Dermis blood vessel endothelial cell (primary cell): ENCODE data around the gene MMP7. TPM values are rescaled to one million over a fixed set of nuclear protein-coding genes. Genes with fewer than 3 reads are reported as not detected.

ENCODE experiments used
- DNase-seq: peaks from one replicate; pipeline ENCODE4 v3.0.0; 2010
- total RNA-seq: library from RNA; depleted of rRNA; stranded (reverse); fragments of >200 nt; gene quantifications from 2 replicates; pipeline ENCODE4 v1.2.3, GENCODE V29; 2014

MMP7 gene
- total RNA-seq: 3.7 and 9.2 TPM in 2 replicates

GRCh38 chr11:102530558-102530957 is at the start of gene MMP7:
TSS of gene MMP7 (minus strand) at chr11:102530747. CDS start at chr11:102530700, 47 bp downstream.
- peak; percentile 75 for DNase-seq

DNA sequence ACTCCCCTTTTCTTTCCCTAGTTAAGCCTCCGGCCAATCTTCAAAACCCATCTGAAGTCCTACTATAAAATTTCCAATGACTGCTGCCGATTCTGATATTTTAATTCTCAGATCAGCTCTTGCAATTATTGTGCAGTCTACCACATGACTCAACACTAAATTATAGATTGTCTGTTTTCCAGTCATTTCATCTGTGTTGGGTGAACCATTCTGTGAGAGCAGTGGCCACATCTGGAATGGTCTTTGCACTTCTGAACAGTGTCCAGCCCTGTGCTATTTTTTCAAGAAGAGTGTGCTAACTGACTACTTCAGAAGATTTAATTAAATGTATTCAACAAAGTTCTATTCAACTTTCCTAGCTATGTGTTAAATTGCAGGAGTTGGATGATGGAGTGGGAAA is 47.2 kb upstream of the MMP7 start:
- DNase-seq: no peak

DNA sequence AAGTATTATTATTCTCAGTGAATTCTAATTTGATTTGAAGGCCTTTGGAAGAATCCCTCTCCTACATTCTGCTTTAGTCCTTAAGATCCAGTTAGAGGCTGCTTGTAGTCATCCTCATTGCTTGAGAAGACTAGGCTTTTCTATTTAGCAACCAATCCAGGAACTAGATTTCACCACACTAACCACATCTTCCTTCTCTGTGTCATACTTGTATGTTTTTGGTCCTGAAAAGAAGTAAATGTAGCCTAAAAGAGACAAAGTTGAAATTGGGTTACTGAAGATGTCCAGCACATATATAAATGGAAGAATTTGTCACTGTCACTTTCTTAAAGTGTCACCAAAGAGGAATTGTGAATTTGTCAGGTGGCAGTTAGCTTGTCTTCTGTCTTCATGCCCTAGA is 46.6 kb upstream of the MMP7 start:
- no peak for DNase-seq

GRCh38 chr11:102576350-102576749 is 45.8 kb upstream of the MMP7 start:
- peak; percentile 9 for DNase-seq

- DNase-seq: no peak
These were observed 44.5 kb upstream of the MMP7 start for GRCh38 chr11:102575012-102575411.

GRCh38 chr11:102573851-102574250 is 43.3 kb upstream of the MMP7 start:
- DNase-seq: peak; percentile 57

DNA sequence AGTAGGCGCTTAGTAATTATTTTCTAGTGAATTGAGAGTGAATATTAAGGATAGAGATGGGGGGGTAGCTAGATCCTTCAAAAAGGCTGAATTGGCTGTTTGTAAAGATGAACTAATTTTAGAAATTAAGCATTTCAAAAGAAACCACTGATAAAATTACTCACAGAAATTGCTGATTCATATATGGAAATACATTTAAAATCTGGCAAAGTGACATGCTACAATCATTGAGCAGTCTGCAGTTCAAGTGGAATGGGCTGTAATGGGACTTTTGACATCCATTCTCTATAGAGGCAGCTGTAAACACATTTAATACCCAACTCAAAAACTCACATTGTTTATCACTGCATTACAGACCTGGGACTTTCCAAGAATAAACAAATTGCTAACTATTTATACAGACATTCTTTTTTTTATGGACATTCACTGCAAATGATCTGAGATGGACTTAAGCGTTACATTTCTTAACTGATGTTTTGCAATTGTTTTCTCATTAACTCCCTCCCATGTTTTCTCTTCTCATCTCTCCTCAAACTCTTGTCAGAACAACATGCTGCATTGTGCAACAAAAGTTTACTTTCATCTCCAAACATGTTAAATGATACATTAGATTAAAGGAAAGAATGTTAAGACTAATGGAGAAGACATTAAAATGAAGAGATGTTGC is 42.1 kb upstream of the MMP7 start:
- no peak for DNase-seq

- DNase-seq: no peak
These were observed 38.3 kb upstream of the MMP7 start for GRCh38 chr11:102568851-102569250.

DNA sequence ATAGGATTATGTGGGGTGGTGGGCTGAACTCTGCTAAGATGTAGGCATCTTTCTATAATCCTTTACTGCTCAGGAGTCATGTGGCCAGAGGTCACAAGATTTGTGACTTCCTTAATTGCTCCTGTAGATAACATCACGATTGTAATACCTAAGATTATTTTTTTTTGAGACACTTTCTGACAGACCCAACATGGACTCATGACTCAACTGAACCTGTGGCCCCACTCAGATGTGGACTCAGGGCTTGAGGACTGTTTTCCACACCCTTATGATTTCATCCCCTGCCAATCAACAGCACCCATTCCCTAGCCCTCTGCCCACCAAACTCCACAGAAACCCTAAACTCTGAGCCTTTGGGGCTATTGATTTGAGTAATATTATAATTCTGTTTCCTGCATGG is 35.6 kb upstream of the MMP7 start:
- no peak for DNase-seq

GRCh38 chr11:102564110-102564509 is 33.6 kb upstream of the MMP7 start:
- DNase-seq: peak; percentile 64

GRCh38 chr11:102561636-102562035 is 31.1 kb upstream of the MMP7 start:
- DNase-seq: no peak

DNA sequence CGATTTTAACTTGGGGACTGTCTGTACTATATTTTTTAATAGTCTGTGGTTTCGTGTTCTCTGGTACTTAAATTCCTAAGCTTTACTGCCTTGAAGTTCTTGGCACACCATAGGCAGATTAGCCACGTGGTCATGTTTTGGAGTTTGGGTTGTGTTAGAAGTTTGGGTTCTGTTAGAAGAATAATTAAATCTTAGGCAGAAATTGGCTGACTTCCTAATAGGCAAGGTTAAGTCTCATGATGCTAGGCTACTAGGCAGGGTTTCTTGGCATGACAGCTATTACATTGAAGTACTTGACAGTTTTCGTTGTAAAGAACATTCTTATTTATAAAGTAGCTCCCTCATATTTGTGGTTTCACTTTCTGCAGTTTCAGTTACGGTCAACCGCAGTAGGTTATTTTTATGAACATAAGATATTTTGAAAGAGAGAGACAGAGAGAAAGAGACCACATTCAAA is 30.0 kb upstream of the MMP7 start:
- no peak for DNase-seq

- DNase-seq: no peak
These were observed 29.3 kb upstream of the MMP7 start for GRCh38 chr11:102559839-102560238.

DNA sequence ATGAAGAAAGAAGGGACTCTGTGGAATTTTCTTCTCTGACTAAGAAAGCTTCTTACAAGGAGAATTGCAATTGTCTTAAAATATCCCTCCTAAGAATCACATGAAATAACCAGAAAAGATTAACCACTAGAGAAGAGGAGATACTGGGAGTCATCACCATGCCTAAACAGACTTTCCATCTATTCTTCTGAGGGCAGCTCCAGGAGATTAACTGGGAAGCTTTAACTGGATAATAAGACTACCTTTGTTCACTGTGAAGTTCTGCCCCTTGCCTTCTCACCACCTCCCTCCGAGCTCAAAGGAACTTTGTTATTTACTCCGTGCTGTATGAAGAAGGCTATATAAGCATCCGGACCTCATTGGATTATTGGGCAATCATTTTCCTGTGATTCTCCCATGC is 24.5 kb upstream of the MMP7 start:
- DNase-seq: no peak

DNA sequence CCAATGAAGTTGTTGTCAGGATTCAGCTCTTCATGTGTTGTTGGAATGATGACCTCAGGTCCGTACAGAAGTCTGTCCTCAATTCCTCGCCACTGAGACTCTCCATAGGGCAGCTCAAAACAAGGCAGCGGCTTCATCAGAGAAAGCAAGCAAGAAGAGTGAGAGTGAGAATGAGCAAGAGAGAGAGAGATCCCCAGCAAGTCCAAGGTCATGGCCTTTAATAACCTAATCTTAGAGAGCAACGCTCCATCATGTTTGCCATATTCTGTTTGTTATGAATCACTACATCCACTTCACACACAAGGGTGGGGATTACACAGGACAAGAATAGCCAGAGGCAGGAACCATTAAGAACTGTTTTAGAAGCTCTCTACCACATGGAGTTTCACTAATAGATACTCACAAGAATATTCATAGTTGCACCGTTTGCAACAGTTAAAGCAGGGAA is 23.3 kb upstream of the MMP7 start:
- no peak for DNase-seq

DNA sequence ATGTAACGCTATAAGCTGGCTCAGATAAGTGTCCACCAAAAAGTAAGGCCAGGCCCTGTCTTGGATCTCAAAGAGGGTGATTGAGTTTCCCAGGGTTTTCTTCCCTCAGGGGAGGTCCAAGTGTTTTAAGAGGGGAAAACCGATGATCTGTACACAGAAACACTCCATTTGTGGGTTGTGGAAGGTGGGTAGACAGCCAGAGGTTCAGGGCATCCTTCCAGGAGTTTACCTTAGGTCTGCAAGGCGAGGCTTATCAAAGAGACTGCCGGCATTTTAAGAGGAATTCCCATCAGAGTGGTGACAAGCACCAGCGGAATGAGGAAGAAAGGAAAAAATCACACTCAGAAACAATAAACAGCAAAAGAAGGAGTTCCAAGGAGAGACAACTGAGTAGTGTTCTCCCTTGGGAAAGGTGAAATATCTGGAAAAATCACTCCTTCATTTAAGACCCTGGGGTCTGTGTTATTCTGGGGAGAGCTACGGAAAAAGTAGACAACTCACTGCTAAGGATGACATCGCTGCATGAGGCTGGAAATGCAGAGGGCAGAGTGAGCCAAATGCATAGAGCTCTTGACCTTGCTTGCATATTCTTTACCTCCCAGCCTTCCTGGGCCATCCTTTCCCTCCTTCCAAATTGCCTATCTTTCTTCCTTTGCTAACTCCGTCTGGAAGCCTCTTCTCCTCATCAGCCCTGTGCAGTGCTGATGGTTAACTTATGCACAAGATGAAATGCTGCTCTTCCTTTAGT is 22.1 kb upstream of the MMP7 start:
- no peak for DNase-seq

DNA sequence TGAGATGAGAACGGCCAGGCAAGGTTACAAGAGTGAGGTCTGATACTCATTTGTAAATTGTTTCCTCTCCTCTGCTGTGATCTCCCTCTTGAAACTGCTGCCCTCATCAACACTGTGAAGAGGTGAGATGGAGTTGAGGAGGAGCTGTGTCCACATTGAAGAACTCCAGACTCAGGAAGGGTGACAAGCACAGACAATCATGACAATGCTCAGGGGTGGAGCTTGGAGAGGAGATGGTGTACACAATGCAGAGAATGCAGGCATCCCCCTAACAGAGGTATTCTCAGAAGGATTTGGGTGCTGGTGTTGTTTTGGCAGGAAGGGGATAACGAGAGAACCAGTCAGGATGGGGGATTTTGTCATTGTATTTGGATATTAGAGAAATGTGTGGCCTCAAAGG is 21.5 kb upstream of the MMP7 start:
- DNase-seq: no peak

GRCh38 chr11:102551169-102551781 is 20.7 kb upstream of the MMP7 start:
- no peak for DNase-seq

DNA sequence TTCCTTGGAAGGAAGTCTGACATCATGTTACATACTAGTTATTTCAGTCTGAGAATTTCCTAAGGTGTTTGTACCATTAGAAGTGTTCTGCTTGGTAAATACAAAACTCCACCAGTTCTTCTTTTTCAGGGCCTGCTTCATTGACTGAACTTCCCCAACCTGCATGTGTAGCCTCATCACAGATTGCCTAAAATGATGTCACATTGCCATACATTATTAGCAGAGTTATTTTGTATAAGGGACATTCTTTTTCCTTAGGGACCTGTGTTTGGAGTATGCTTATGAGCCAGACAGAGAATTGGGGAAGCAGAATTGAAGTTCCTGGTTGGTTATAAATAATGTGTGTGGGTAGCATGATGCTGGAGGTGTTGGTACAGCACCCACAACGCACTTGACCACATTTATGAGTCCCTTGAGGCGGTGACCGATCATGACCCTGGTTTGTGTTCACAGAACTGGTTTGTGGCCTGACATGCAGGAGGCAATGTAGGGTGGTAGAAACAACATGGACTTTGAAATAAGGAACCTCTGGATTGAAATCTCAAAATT is 16.4 kb upstream of the MMP7 start:
- no peak for DNase-seq

GRCh38 chr11:102546427-102546826 is 15.9 kb upstream of the MMP7 start:
- no peak for DNase-seq

- DNase-seq: no peak
These were observed 15.2 kb upstream of the MMP7 start for GRCh38 chr11:102545701-102546100.

DNA sequence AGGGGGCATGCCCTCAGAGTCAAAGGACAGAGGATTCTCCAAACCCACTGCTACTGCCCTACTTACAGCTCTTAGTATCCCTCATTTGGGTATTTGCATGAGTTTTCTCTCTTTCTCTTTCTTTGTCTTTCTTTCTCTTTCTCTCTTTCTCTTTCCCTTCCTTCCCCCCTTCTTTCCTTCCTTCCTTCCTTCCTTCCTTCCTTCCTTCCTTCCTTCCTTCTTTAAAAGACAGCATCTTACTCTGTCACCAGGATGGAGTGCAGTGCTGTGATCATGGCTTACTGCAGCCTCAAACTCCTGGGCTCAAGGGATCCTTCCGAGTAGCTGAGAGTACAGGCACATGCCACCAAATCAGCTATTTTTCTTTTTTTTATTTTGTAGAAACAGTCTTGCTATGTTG is 14.0 kb upstream of the MMP7 start:
- DNase-seq: no peak

- no peak for DNase-seq
These were observed 9.0 kb upstream of the MMP7 start for GRCh38 chr11:102539567-102539966.

- DNase-seq: no peak
These were observed 8.4 kb upstream of the MMP7 start for GRCh38 chr11:102538932-102539331.
